Breast epithelium (tissue), 4 donors: ENCODE data around the gene TADA2B. TPM values are rescaled to one million over a fixed set of nuclear protein-coding genes. Genes with fewer than 3 reads are reported as not detected.

ENCODE experiments used
- DNase-seq, 2 donors: peaks; one replicate each; pipeline ENCODE4 v3.0.0-alpha.2; 2019; ENCODE audit warnings: low spot score in 2 of 2
- H3K27ac ChIP-seq, 2 donors: fragments of 200-600 bp; sonication (generic) in 1 of 2; one replicate each; pipeline ENCODE4 v1.5.1; 2016 to 2019; ENCODE audit warnings: mild to moderate bottlenecking in 1 of 2
- H3K27me3 ChIP-seq, 2 donors: fragments of 200-600 bp; sonication (generic) in 1 of 2; one replicate each; pipeline versions ENCODE4 v1.5.1 to v1.6.0; 2017 to 2019; ENCODE audit warnings: control low read depth in 1 of 2, mild to moderate bottlenecking in 1 of 2
- H3K36me3 ChIP-seq: fragments of 200-600 bp; one replicate; pipeline ENCODE4 v1.5.1; 2019
- H3K4me1 ChIP-seq, 2 donors: fragments of 200-600 bp; sonication (generic); one replicate each; pipeline ENCODE4 v1.5.1; 2016 to 2019; ENCODE audit warnings: control low read depth in 1 of 2
- H3K4me3 ChIP-seq, 3 donors: fragments of 200-600 bp; sonication (generic); 1 replicate in 2 of 3; 2 replicates in 1 of 3; pipeline ENCODE4 v1.5.1; 2016 to 2019; ENCODE audit warnings: mild to moderate bottlenecking in 3 of 3, moderate library complexity in 2 of 3
- H3K9me3 ChIP-seq, 2 donors: fragments of 200-600 bp; sonication (generic) in 1 of 2; one replicate each; pipeline ENCODE4 v1.5.1; 2016 to 2019; ENCODE audit warnings: control low read depth in 1 of 2
- CTCF ChIP-seq, 3 donors: fragments of 450-650 bp; IDR thresholded peaks; one replicate each; pipeline ENCODE4 v1.5.1; 2016 to 2017; ENCODE audit warnings: antibody characterized with exemption in 3 of 3, mild to moderate bottlenecking in 3 of 3, moderate library complexity in 3 of 3
- POLR2A ChIP-seq: fragments of 450-650 bp; IDR thresholded peaks from one replicate; pipeline ENCODE4 v1.6.1; 2016; ENCODE audit warnings: antibody characterized with exemption, mild to moderate bottlenecking, moderate library complexity
- POLR2AphosphoS5 ChIP-seq, 3 donors: sonication (generic); formaldehyde crosslinking; IDR thresholded peaks; one replicate each; pipeline ENCODE4 v1.6.1; 2017; ENCODE audit warnings: antibody characterized with exemption in 3 of 3
- intact Hi-C: fragments of 100-400 bp; cut with DNase I; formaldehyde crosslinking; loops from one replicate; pipeline ENCODE4 v1.15.1; 2023; ENCODE audit warnings: low total_unique reads
- total RNA-seq, 3 donors: library from RNA; depleted of rRNA; stranded (reverse); fragments of >200 nt; gene quantifications; one replicate each; pipeline ENCODE4 v1.1.0, GENCODE V29; 2016

TADA2B gene
- total RNA-seq, 3 donors from 2014 or later, result 16.4 to 22.7 (median 17.8) TPM

- DNase-seq, result no peak
- TF ChIP-seq POLR2A (no peak), CTCF (IDR thresholded peaks at IDR 0.05) (no peak), POLR2AphosphoS5 (IDR thresholded peaks at IDR 0.05) (no peak)
- no peaks in the 10 kb centered on the region for H3K4me1 ChIP-seq
- H3K36me3 ChIP-seq, result no peaks in the 10 kb centered on the region
- intact Hi-C loops, result no loop called here
- no peak overlapping the region for H3K27ac ChIP-seq
- no peak overlapping the region for H3K4me3 ChIP-seq
- H3K27me3 ChIP-seq, result no peaks in the 10 kb centered on the region
- no peaks in the 10 kb centered on the region for H3K9me3 ChIP-seq
Measured at GRCh38 chr4:7107166-7107905, 64.2 kb downstream of the TADA2B start.

Other genes with a start within 250 kb of the TADA2B start
- gene TBC1D14, start 133.5 kb upstream of the TADA2B start, total RNA-seq, result 10 to 100 TPM; 48.5 to 57.3 (median 48.7) TPM
- 10 to 100 TPM; 20.2 to 24.1 (median 22.6) TPM for gene GRPEL1, start 24.7 kb downstream of the TADA2B start, total RNA-seq
- gene SORCS2, start 149.2 kb downstream of the TADA2B start, total RNA-seq, result 1 to 10 TPM in 1 of 3 donors, under 1 TPM in 2; 0.66 to 1.3 (median 0.80) TPM